DND-41 (cell line): ENCODE data around the gene TM4SF5.

ENCODE experiments used
- ATAC-seq: fragments of 200-7000 bp; cut with Tn5 transposase; 3 replicates; pipeline ENCODE4 v1.9.1; 2021; ENCODE audit warnings: low read depth; ENCODE audit not compliant: insufficient read depth
- DNase-seq: peaks from one replicate; pipeline ENCODE4 v3.0.0-alpha.2; 2020
- H2AFZ ChIP-seq: 2 replicates; pipeline ENCODE4 v1.6.0; 2012; ENCODE audit warnings: low read depth, low read length
- H3K27ac ChIP-seq: 2 replicates; pipeline ENCODE4 v1.5.1; 2012; ENCODE audit warnings: low read length, inconsistent platforms
- H3K27me3 ChIP-seq: fragments of 200-600 bp; sonication (generic); 2 replicates; pipeline ENCODE4 v1.6.0; 2012; ENCODE audit warnings: low read length, mild to moderate bottlenecking, inconsistent platforms; ENCODE audit not compliant: insufficient read depth, poor library complexity
- H3K36me3 ChIP-seq: 2 replicates; pipeline ENCODE4 v1.5.1; 2012; ENCODE audit warnings: low read length, inconsistent platforms; ENCODE audit not compliant: insufficient read depth
- H3K4me1 ChIP-seq: 2 replicates; pipeline ENCODE4 v1.5.1; 2012; ENCODE audit warnings: mild to moderate bottlenecking, low read length; ENCODE audit not compliant: insufficient read depth
- H3K4me2 ChIP-seq: 2 replicates; pipeline ENCODE4 v1.6.0; 2012; ENCODE audit warnings: mild to moderate bottlenecking, moderate library complexity, low read length, inconsistent platforms; ENCODE audit not compliant: insufficient read depth
- H3K4me3 ChIP-seq, 2 experiments: fragments of 200-600 bp in 1 of 2; shearing (Covaris generic) in 1 of 2; 2 replicates each; pipeline ENCODE4 v1.5.1; 2012 to 2016; ENCODE audit warnings: inconsistent platforms in 2 of 2, low read length in 2 of 2, mild to moderate bottlenecking in 2 of 2, low read depth in 1 of 2, moderate library complexity in 1 of 2
- H3K79me2 ChIP-seq: 2 replicates; pipeline ENCODE4 v1.6.0; 2012; ENCODE audit warnings: low read length, inconsistent platforms; ENCODE audit not compliant: insufficient read depth
- H3K9ac ChIP-seq: 2 replicates; pipeline ENCODE4 v1.6.0; 2012; ENCODE audit warnings: low read depth, mild to moderate bottlenecking, inconsistent platforms, low read length, moderate library complexity
- H3K9me3 ChIP-seq: 2 replicates; pipeline ENCODE4 v1.5.1; 2012; ENCODE audit warnings: low read length, moderate library complexity, mild to moderate bottlenecking, inconsistent platforms; ENCODE audit not compliant: insufficient read depth, severe bottlenecking
- H4K20me1 ChIP-seq: 2 replicates; pipeline ENCODE4 v1.6.0; 2012; ENCODE audit warnings: low read length; ENCODE audit not compliant: insufficient read depth
- CTCF ChIP-seq: IDR thresholded peaks from 2 replicates; pipeline ENCODE4 v1.5.1; 2012; ENCODE audit warnings: borderline replicate concordance, low read length, moderate library complexity, mild to moderate bottlenecking; ENCODE audit not compliant: poor library complexity, severe bottlenecking; ENCODE audit errors: extremely low read depth
- EZH2 ChIP-seq: IDR thresholded peaks from 3 replicates; pipeline ENCODE4 v1.6.1; 2012; ENCODE audit warnings: borderline replicate concordance, low read depth, mild to moderate bottlenecking, moderate library complexity, low read length, inconsistent platforms; ENCODE audit not compliant: severe bottlenecking

The TM4SF5 gene

DNA sequence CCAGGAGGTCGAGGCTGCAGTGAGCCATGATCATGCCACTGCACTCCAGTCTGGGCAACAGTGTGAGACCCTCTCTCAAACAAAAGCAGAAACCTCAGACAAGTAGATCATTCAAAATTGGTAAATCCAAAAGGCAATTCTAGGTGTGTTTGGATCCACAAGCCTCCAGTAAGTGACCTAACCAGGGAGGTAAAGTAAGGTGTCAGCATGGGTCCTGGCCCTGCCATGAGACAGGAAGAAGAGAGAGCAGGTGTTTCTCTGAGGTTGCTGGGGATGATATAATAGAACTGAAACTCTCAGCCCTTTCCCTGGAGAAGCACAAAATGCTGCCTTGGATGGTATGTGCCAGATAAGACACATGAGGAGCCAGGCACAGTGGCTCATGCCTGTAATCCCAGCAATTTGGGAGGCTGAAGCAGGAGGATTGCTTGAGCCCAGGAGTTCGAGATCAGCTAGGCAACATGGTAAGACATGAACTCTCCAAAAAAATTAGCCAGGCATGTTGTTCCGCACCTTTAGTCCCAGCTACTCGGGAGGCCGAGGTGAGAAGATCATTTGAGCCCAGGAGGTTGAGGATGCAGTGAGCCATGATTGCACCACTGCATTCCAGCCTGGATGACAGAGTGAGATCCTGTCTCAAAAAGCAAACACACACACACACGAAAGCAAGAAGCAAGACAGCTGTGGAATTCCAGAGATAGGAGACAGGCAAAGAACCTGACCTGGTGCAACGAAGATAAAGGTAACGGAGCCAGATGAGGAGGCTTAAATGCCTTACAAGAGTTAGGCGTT lies 6.5 kb downstream of the TM4SF5 start:
- Histone ChIP-seq H2AFZ (no peak overlapping the region), H3K27ac (no peak overlapping the region), H3K79me2 (no peaks in the 10 kb centered on the region), H3K9me3 (no peaks in the 10 kb centered on the region), H3K27me3 (peaks cover 11% of the 10 kb centered on the region), H3K9ac (no peak overlapping the region), H3K4me2 (no peak overlapping the region), H3K36me3 (no peaks in the 10 kb centered on the region), H4K20me1 (no peaks in the 10 kb centered on the region), H3K4me1 (no peaks in the 10 kb centered on the region), H3K4me3 (no peak overlapping the region)
- DNase-seq, result no peak
- TF ChIP-seq CTCF, result no peak
- no peak for TF ChIP-seq EZH2
- no peak for ATAC-seq

- Histone ChIP-seq H3K4me2 (no peak overlapping the region), H3K36me3 (no peaks in the 10 kb centered on the region), H3K9ac (no peak overlapping the region), H3K9me3 (no peaks in the 10 kb centered on the region), H3K79me2 (no peaks in the 10 kb centered on the region), H4K20me1 (no peaks in the 10 kb centered on the region), H2AFZ (no peak overlapping the region), H3K27me3 (peaks cover 6% of the 10 kb centered on the region), H3K4me1 (no peaks in the 10 kb centered on the region), H3K27ac (no peak overlapping the region), H3K4me3 (no peak overlapping the region)
- TF ChIP-seq EZH2 (no peak), CTCF (no peak)
- no peak for DNase-seq
- ATAC-seq, result no peak
Observed at GRCh38 chr17:4780325-4780955, 8.8 kb downstream of the TM4SF5 start.

DNA sequence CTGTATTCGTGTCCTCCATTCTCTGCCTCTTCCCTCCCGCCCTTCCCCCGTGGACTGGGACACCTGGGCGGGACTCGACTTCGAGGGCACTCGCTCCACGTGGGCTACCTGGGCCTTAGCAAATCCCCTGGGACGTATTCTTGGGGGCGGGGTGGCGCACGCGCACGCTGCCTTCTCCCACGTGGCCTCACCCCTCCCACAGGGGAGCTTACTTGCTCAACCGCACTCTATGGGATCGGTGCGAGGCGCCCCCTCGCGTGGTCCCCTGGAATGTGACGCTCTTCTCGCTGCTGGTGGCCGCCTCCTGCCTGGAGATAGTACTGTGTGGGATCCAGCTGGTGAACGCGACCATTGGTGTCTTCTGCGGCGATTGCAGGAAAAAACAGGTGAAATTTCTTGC lies 11.0 kb downstream of the TM4SF5 start:
- Histone ChIP-seq H3K27me3 (peaks cover 6% of the 10 kb centered on the region), H3K4me3 (no peak overlapping the region), H3K4me2 (no peak overlapping the region), H3K36me3 (no peaks in the 10 kb centered on the region), H3K4me1 (no peaks in the 10 kb centered on the region), H3K9me3 (no peaks in the 10 kb centered on the region), H3K9ac (no peak overlapping the region), H4K20me1 (no peaks in the 10 kb centered on the region), H3K27ac (no peak overlapping the region), H3K79me2 (no peaks in the 10 kb centered on the region), H2AFZ (no peak overlapping the region)
- TF ChIP-seq CTCF, result no peak
- TF ChIP-seq EZH2, result no peak
- no peak for DNase-seq
- no peak for ATAC-seq
